Adrenal gland (tissue), 5 donors: Measurements from ENCODE around the gene LMBR1L.

Source experiments
- POLR2A ChIP-seq, 2 donors: fragments of 450-650 bp; IDR thresholded peaks; one replicate each; pipeline ENCODE4 v1.6.1; 2017; ENCODE audit warnings: antibody characterized with exemption in 2 of 2, mild to moderate bottlenecking in 2 of 2, moderate library complexity in 1 of 2
- TF ChIP-seq, protein P1 (sequence below), 6 experiments: fragments of 450-650 bp in 4 of 6; fragments of 200-600 bp in 2 of 6; sonication (generic) in 1 of 6; IDR thresholded peaks; 1 replicate in 5 of 6; 2 replicates in 1 of 6; pipeline versions ENCODE4 v1.5.1 to v1.8.0; 2016 to 2021; ENCODE audit warnings: antibody characterized with exemption in 6 of 6, mild to moderate bottlenecking in 2 of 6, moderate library complexity in 1 of 6
- donor health status: DM: no; HTN: no; CAD: no.

DNA sequence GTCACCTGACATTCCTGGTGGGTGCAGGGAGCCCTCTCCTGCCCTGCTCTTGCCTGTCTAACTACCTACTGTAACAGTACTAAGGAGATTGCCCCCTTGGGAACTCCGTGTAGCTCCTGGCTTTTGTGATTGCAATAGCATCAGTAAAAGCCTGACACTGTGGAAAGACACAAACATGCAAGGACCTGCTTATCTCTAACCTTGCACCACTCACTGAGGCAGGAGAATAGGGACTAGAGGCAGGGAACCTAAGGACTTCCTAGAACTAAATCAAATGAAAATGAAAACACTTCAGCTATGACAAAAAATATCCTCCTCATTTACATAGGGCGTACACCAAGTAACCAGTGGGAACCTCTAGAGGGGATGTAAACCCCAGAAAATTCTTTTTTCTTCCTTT is 49.8 kb upstream of the LMBR1L start:
- TF ChIP-seq, protein P1, sequence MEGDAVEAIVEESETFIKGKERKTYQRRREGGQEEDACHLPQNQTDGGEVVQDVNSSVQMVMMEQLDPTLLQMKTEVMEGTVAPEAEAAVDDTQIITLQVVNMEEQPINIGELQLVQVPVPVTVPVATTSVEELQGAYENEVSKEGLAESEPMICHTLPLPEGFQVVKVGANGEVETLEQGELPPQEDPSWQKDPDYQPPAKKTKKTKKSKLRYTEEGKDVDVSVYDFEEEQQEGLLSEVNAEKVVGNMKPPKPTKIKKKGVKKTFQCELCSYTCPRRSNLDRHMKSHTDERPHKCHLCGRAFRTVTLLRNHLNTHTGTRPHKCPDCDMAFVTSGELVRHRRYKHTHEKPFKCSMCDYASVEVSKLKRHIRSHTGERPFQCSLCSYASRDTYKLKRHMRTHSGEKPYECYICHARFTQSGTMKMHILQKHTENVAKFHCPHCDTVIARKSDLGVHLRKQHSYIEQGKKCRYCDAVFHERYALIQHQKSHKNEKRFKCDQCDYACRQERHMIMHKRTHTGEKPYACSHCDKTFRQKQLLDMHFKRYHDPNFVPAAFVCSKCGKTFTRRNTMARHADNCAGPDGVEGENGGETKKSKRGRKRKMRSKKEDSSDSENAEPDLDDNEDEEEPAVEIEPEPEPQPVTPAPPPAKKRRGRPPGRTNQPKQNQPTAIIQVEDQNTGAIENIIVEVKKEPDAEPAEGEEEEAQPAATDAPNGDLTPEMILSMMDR (IDR thresholded peaks at IDR 0.05): no peak
- TF ChIP-seq POLR2A (IDR thresholded peaks at IDR 0.05): no peak
